Suprapubic skin (tissue), 4 donors: ENCODE results near the gene NRTN. TPM values are rescaled to one million over a fixed set of nuclear protein-coding genes. Genes with fewer than 3 reads are reported as not detected.

Experiments used
- DNase-seq, 2 donors: peaks; one replicate each; pipeline ENCODE4 v3.0.0-alpha.2; 2019; ENCODE audit warnings: low spot score in 2 of 2
- H3K27ac ChIP-seq: fragments of 200-600 bp; sonication (generic); one replicate; pipeline ENCODE4 v1.5.1; 2019
- H3K27me3 ChIP-seq: fragments of 200-600 bp; sonication (generic); one replicate; pipeline ENCODE4 v1.5.1; 2019
- H3K36me3 ChIP-seq: fragments of 200-600 bp; sonication (generic); one replicate; pipeline ENCODE4 v1.5.1; 2019
- H3K4me1 ChIP-seq: fragments of 200-600 bp; sonication (generic); one replicate; pipeline ENCODE4 v1.5.1; 2019
- H3K4me3 ChIP-seq: fragments of 200-600 bp; sonication (generic); one replicate; pipeline ENCODE4 v1.5.1; 2019; ENCODE audit warnings: mild to moderate bottlenecking
- H3K9me3 ChIP-seq: fragments of 200-600 bp; sonication (generic); one replicate; pipeline ENCODE4 v1.5.1; 2019
- EP300 ChIP-seq: sonication (generic); formaldehyde crosslinking; IDR thresholded peaks from one replicate; pipeline ENCODE4 v1.6.1; 2017; ENCODE audit warnings: antibody characterized with exemption
- POLR2A ChIP-seq, 2 donors: fragments of 450-650 bp; IDR thresholded peaks; one replicate each; pipeline ENCODE4 v1.6.1; 2017; ENCODE audit warnings: antibody characterized with exemption in 2 of 2, mild to moderate bottlenecking in 2 of 2, moderate library complexity in 2 of 2
- POLR2AphosphoS5 ChIP-seq, 3 donors: sonication (generic); formaldehyde crosslinking; IDR thresholded peaks; one replicate each; pipeline ENCODE4 v1.6.1; 2017; ENCODE audit warnings: antibody characterized with exemption in 3 of 3
- WGBS: methylation state at CpG from one replicate; pipeline ENCODE4 v1.1.5; 2018; 5-methylcytosine and 5-hydroxymethylcytosine counted together
- total RNA-seq, 4 donors: library from RNA; depleted of rRNA; stranded (reverse); fragments of >200 nt; gene quantifications; one replicate each; pipeline ENCODE4 v1.1.0, GENCODE V29; 2016
- TF ChIP-seq, protein P1 (sequence below), 2 donors: fragments of 200-600 bp in 1 of 2; fragments of 450-650 bp in 1 of 2; sonication (generic) in 1 of 2; IDR thresholded peaks; one replicate each; pipeline ENCODE4 v1.5.1; 2016 to 2019; ENCODE audit warnings: antibody characterized with exemption in 2 of 2, mild to moderate bottlenecking in 1 of 2, moderate library complexity in 1 of 2

The NRTN gene
- total RNA-seq, 4 donors from 2014 or later: 3.7 to 9.1 (median 6.6) TPM

DNA sequence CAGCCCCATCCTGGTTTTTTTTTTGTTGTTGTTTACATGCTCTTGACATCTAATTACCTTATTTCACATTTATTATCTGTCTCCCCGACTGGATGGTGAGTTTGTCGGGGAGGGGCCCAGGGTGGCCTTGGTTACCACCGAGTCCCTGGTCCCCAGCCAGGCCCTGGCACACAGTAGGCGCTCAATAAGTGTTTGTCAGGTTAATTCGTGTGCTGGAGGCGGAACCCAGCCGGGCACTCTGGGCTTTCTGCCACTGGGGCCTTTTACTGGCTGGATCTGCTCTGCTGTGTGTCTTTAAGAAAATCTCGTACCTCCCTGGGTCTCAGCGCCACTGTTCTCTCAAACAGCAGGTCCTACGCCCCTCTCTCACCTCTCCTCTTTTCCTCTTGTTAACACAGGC lies 4.6 kb downstream of the NRTN start:
- no peak for TF ChIP-seq EP300
- TF ChIP-seq POLR2A (IDR thresholded peaks at IDR 0.05): no peak
- no peak for TF ChIP-seq POLR2AphosphoS5 (IDR thresholded peaks at IDR 0.05)
- TF ChIP-seq, protein P1, sequence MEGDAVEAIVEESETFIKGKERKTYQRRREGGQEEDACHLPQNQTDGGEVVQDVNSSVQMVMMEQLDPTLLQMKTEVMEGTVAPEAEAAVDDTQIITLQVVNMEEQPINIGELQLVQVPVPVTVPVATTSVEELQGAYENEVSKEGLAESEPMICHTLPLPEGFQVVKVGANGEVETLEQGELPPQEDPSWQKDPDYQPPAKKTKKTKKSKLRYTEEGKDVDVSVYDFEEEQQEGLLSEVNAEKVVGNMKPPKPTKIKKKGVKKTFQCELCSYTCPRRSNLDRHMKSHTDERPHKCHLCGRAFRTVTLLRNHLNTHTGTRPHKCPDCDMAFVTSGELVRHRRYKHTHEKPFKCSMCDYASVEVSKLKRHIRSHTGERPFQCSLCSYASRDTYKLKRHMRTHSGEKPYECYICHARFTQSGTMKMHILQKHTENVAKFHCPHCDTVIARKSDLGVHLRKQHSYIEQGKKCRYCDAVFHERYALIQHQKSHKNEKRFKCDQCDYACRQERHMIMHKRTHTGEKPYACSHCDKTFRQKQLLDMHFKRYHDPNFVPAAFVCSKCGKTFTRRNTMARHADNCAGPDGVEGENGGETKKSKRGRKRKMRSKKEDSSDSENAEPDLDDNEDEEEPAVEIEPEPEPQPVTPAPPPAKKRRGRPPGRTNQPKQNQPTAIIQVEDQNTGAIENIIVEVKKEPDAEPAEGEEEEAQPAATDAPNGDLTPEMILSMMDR (IDR thresholded peaks at IDR 0.05): no peak
- WGBS: 76% methylated on average over 10 of the region's 10 CpGs
- Histone ChIP-seq H3K4me1 (peaks cover 8% of the 10 kb centered on the region), H3K4me3 (no peak overlapping the region), H3K27ac (no peak overlapping the region), H3K9me3 (no peaks in the 10 kb centered on the region), H3K27me3 (peaks cover 7% of the 10 kb centered on the region), H3K36me3 (no peaks in the 10 kb centered on the region)
- DNase-seq: no peak

DNA sequence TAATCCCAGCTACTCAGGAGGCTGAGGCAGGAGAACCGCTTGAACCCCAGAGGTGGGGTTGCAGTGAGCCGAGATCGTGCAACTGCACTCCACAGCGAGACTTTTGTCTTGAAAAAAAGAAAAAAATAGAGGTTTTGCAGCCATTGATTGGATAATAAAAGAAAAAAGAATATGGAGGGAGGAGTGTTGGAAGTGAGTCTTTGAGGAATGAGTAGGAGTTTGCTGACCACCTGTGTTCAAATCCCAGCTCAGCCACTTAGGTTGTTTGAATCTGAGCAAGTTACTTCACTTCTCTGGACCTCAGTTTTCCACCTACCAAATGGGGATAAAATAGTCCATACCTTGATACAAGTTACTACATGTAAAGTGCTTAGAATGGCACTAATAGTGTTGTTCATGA lies 6.2 kb downstream of the NRTN start:
- peaks cover 8% of the 10 kb centered on the region for H3K4me1 ChIP-seq
- H3K27me3 ChIP-seq: no peaks in the 10 kb centered on the region
- no peak for DNase-seq
- H3K9me3 ChIP-seq: no peaks in the 10 kb centered on the region
- TF ChIP-seq, protein P1 (IDR thresholded peaks at IDR 0.05): no peak
- no peak for TF ChIP-seq EP300
- no peak for TF ChIP-seq POLR2A (IDR thresholded peaks at IDR 0.05)
- TF ChIP-seq POLR2AphosphoS5 (IDR thresholded peaks at IDR 0.05): no peak
- WGBS: 93% methylated on average over 4 of the region's 4 CpGs
- H3K27ac ChIP-seq: no peak overlapping the region
- H3K36me3 ChIP-seq: no peaks in the 10 kb centered on the region
- H3K4me3 ChIP-seq: no peak overlapping the region

DNA sequence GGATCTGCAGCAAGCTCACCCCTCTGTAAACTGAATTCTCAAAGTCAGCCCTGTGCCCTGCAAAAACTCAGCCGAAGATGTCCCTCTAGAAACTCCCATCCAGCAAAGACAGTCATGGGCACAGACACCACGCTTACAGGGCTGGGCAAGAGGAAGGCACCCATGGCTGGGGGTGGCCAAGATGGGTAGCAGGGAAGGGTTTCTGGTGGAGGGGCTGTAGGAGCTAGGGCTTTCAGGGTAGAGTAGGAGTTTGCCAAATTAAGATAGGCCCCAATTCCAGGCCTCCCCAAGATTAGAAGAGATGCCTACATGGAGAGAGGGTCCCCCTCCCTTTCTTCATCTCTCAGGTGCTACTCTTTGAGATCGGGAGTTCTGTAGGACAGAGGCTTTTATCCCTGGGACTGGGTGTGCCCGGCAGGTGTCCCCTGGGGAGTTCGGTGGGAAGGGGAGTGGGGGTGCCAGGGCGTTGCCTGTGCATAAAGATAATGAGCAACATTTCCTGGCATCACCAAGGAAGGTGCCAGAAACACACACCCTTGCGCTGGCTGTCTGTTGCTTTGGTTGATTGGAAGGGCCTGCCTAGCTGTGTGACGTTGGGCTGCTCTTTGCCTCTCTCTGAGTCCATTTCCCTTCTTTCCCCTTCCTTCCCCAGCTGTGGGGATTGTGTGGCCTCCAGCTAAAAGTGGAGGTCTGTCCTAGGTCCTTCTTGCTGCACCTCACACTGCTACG lies 9.4 kb downstream of the NRTN start:
- H3K27me3 ChIP-seq: peaks cover 2% of the 10 kb centered on the region
- no peaks in the 10 kb centered on the region for H3K36me3 ChIP-seq
- no peak for DNase-seq
- no peak for TF ChIP-seq EP300
- TF ChIP-seq, protein P1 (IDR thresholded peaks at IDR 0.05): no peak
- TF ChIP-seq POLR2AphosphoS5 (IDR thresholded peaks at IDR 0.05): no peak
- TF ChIP-seq POLR2A (IDR thresholded peaks at IDR 0.05): no peak
- no peaks in the 10 kb centered on the region for H3K9me3 ChIP-seq
- peaks cover 8% of the 10 kb centered on the region for H3K4me1 ChIP-seq
- WGBS: 60% methylated on average over 6 of the region's 9 CpGs
- no peak overlapping the region for H3K4me3 ChIP-seq
- peak overlapping the region; percentile 53 for H3K27ac ChIP-seq

DNA sequence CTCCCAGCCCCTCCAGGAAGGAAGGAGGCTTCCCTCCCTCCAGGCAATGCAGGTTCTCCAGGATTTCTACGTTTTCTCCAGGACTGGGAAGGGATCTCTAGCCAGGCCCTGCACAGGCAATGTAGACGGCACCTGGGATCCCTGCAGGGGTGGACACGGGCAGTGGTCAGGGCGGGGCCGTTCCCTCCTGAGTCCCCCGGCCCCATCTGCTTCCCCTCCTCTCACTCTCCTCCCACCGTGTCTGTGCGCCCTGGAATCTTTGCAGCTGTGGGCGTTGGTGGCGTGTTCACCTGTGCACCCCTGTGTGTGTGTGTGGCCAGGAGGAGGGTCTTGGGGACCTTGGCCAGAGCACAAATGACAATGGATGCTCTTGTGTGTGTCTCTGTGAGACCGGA lies 10.0 kb downstream of the NRTN start:
- Histone ChIP-seq H3K27me3 (peaks cover 4% of the 10 kb centered on the region), H3K4me1 (peaks cover 8% of the 10 kb centered on the region), H3K27ac (peak overlapping the region; percentile 53), H3K9me3 (no peaks in the 10 kb centered on the region), H3K4me3 (no peak overlapping the region), H3K36me3 (no peaks in the 10 kb centered on the region)
- DNase-seq: no peak
- WGBS: 34% methylated on average over 11 of the region's 11 CpGs
- TF ChIP-seq, protein P1 (IDR thresholded peaks at IDR 0.05): no peak
- TF ChIP-seq POLR2AphosphoS5 (IDR thresholded peaks at IDR 0.05): no peak
- TF ChIP-seq EP300: no peak
- no peak for TF ChIP-seq POLR2A (IDR thresholded peaks at IDR 0.05)

DNA sequence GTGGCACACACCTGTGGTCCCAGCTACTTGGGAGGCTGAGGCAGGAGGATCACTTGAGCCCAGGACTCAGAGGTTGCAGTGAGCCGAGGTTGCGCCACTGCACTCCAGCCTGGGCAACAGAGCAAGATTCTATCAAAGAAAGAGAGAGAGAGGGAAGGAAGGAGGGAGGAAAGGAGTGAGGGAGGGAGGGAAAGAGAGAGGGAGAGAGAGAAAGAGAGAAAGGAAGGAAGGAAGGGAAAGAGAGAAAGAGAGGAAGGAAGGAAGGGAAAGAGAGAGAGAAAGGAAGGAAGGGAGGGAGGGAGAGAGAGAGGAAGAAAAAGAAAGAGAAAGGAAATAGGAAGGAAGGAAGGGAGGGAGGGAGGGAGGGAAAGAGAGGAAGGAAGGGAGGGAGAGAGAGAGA lies 12.4 kb downstream of the NRTN start:
- Histone ChIP-seq H3K27me3 (peaks cover 4% of the 10 kb centered on the region), H3K4me1 (peaks cover 8% of the 10 kb centered on the region), H3K27ac (no peak overlapping the region), H3K9me3 (no peaks in the 10 kb centered on the region), H3K4me3 (no peak overlapping the region), H3K36me3 (no peaks in the 10 kb centered on the region)
- no peak for TF ChIP-seq POLR2AphosphoS5 (IDR thresholded peaks at IDR 0.05)
- TF ChIP-seq POLR2A (IDR thresholded peaks at IDR 0.05): no peak
- TF ChIP-seq, protein P1 (IDR thresholded peaks at IDR 0.05): no peak
- TF ChIP-seq EP300: no peak
- no peak for DNase-seq
- 81% methylated on average over 2 of the region's 2 CpGs for whole genome bisulfite sequencing
